GM15510 (cell line): Measurements from ENCODE around the gene KRTAP1-4.
"Not testable (repeated sequence)": the region's sequence is repeated elsewhere in the genome, so short reads cannot be mapped to it uniquely, and the experiment has no call there.

Experiments used
- POLR2A ChIP-seq: IDR thresholded peaks from 3 replicates; pipeline ENCODE4 v1.6.1; 2011; ENCODE audit warnings: borderline replicate concordance; ENCODE audit not compliant: insufficient read length; ENCODE audit errors: extremely low read depth

KRTAP1-4 gene

DNA sequence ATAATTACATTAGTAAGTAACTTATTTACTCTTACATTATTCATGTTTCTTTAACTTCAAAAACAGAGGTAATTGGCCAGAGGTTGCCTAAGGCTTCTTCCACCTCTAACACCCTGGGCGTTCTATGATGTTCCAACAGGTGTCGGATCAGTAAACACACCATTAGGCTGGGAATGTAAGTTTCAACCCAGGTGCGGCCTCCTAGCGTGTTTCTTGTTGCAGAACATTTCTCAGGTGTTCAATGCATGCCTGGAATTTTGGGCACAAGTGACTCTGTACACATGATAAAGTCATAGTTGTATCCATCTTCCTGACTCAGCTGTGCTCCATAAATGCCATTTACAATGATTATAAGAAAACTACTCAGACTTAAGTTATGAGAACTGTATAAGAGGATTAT lies 24.0 kb upstream of the KRTAP1-4 start:
- TF ChIP-seq POLR2A, result no peak

- no peak for TF ChIP-seq POLR2A
Measured at GRCh38 chr17:41052566-41052965, 22.6 kb upstream of the KRTAP1-4 start.

DNA sequence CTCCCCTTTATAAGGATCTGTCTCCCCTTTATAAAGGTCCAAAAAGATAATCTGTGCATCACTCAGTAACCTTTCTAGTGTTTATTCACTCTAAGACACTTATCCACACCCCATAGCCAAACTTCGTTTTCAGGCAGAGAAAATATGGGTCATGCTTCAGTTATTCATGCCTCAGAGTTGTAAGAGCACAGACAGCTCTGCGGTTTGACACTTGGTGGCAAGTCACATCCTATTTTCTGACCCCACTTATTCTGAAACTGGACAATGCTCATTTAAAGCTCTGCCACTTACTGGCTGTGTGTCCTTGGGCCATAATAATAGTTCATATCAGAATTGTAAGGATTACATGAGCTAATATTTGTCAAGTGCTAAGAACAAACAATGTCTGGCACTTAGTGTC lies 19.1 kb upstream of the KRTAP1-4 start:
- TF ChIP-seq POLR2A, result no peak

DNA sequence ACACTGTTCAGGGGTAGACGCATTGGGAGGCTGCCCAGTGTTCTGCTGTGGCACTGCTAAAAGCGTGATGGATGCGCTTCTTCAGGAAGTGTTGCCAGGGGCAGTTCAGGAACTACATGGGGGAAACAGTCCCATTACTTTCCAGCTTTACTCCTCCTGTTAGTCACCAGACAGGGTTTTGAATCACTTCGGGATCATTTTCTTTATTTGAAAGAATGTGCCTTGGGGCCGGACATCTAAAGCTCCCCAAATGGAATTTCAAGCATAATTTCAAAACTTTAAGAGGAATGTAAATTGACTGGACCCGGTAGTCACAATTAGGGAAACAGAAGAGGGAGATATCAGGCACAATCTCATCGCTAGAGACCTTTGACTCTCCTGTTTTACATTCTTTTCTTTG lies 18.4 kb upstream of the KRTAP1-4 start:
- no peak for TF ChIP-seq POLR2A

GRCh38 chr17:41046735-41047465 lies 16.9 kb upstream of the KRTAP1-4 start, which contains the start of gene KRTAP2-1:
Gene KRTAP2-1 (minus strand): TSS chr17:41047316. CDS start chr17:41047267, 49 bp downstream.
- TF ChIP-seq POLR2A, result not testable (repeated sequence)

GRCh38 chr17:41042953-41043352 lies 13.0 kb upstream of the KRTAP1-4 start:
- TF ChIP-seq POLR2A, result no peak

GRCh38 chr17:41040783-41041571 lies 11.0 kb upstream of the KRTAP1-4 start, which contains the start of gene KRTAP1-1:
Gene KRTAP1-1 (minus strand): TSS chr17:41041450. CDS start chr17:41041397, 53 bp downstream.
- TF ChIP-seq POLR2A, result not testable (repeated sequence)

DNA sequence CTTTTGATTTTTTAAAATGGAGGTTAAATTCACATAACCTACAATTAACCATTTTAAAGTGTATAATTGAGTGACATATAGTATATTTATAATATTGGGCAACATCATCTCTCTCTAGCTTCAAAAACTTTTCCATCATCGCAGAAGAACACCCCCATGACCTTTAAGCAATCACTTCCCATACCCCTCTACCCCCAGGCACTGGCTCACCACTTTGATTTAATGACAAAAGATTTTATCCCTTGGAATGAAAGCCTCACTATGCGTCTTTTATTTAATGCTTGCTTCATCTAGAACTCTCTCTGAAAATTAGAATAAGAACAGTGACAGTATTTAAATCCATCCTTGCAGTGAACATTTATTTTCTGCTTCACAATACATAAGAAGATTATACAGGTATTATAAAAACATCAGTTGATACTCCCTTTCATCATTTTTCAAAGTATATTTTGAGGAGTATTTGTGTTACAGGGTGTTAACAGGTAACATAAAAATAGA lies 7.9 kb upstream of the KRTAP1-4 start:
- no peak for TF ChIP-seq POLR2A

- not testable (repeated sequence) for TF ChIP-seq POLR2A
Measured at GRCh38 chr17:41034346-41034935, 4.4 kb upstream of the KRTAP1-4 start, which contains the start of gene KRTAP1-3. Gene KRTAP1-3 (minus strand): TSS chr17:41034874. CDS start chr17:41034821, 53 bp downstream.

DNA sequence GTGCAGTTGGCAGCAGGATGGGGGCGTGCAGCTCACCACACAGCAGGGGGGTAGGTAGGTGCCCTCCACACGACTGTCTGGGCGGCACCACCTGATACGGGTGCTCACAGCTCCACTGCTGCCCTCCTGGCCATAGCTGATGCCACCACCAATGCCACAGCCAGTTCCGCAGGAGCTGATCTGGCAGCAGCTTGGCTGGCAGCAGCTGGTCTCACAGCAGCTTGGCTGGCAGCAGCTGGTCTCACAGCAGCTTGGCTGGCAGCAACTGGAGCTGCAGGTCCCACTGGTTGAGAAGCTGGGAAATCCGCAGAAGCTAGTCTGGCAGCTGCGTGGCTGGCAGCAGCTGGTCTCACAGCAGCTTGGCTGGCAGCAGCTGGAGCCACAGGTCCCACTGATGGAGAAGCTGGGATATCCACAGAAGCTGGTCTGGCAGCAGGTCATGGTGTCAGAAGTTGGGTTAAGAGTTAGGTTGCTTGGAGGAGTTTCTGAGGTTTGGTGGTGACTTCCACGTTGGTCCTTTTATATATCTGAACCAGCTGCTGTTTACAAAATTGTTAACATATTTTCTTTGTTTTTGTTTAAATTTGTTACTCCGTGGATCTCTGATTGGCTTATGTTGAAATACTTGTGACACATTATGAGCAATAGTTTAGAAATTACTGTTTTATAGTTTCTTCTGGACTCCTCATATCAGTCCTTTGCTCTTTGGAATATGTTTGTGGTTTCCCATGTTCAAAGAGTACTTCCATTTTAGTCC lies 3.1 kb downstream of the KRTAP1-4 start, which contains the start of gene KRTAP1-5:
TSS of gene KRTAP1-5 (minus strand) at position 494 of the 757 bp plus-strand sequence. CDS start at position 441, 53 bp downstream.
- no peak for TF ChIP-seq POLR2A

GRCh38 chr17:41024697-41025096 lies 5.3 kb downstream of the KRTAP1-4 start:
- no peak for TF ChIP-seq POLR2A

GRCh38 chr17:41020336-41020735 lies 9.7 kb downstream of the KRTAP1-4 start:
- no peak for TF ChIP-seq POLR2A

DNA sequence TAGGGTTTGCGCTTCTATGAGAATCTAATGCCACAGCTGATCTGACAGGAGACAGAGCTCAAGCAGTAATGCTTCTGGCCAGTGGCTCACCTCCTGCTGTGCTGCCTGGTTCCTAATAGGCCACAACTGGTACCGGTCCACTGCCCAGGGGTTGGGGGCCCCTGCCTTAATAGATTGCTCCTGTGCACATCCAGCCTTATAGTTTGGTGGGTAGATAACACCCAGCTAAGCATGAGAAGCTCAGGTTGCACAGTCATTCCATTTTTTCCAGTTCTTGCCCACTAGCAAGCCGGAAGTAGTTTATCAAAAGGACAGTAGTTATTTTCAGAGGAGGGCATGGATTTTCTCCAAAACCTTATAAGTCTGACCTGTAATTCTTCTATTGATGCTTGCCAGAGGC lies 10.6 kb downstream of the KRTAP1-4 start:
- TF ChIP-seq POLR2A, result no peak

- TF ChIP-seq POLR2A, result no peak
Measured at GRCh38 chr17:41018541-41018940, 11.5 kb downstream of the KRTAP1-4 start.

GRCh38 chr17:41016578-41017215 lies 13.3 kb downstream of the KRTAP1-4 start:
- no peak for TF ChIP-seq POLR2A

- no peak for TF ChIP-seq POLR2A
Measured at GRCh38 chr17:41015454-41015853, 14.5 kb downstream of the KRTAP1-4 start.
